Stimulated activated CD8-positive, alpha-beta memory T cell treated with anti-CD3 and anti-CD28 coated beads, Interleukin-12 subunit alpha, Interleukin-12 subunit beta, amount 100 ng/mL, for 24 hours (primary cell): Measurements from ENCODE around the gene GPR17.

ENCODE experiments used
- DNase-seq: peaks from one replicate; pipeline ENCODE4 v3.0.0-alpha.2; 2020; ENCODE audit errors: extremely low read depth

Gene GPR17

GRCh38 chr2:127614246-127614645 lies 31.7 kb upstream of the GPR17 start:
- DNase-seq: no peak

- no peak for DNase-seq
Measured at GRCh38 chr2:127614731-127615130, 31.2 kb upstream of the GPR17 start.

- DNase-seq: no peak
Measured at GRCh38 chr2:127615511-127616166, 30.3 kb upstream of the GPR17 start.

GRCh38 chr2:127618551-127619202 lies 27.3 kb upstream of the GPR17 start:
- no peak for DNase-seq

- DNase-seq: no peak
Measured at GRCh38 chr2:127619203-127619590, 26.8 kb upstream of the GPR17 start.

GRCh38 chr2:127619877-127620705 lies 25.9 kb upstream of the GPR17 start:
- no peak for DNase-seq

- DNase-seq: no peak
Measured at GRCh38 chr2:127620866-127621265, 25.1 kb upstream of the GPR17 start.

- no peak for DNase-seq
Measured at GRCh38 chr2:127621981-127622431, 23.9 kb upstream of the GPR17 start.

- DNase-seq: no peak
Measured at GRCh38 chr2:127622561-127623387, 23.2 kb upstream of the GPR17 start.

GRCh38 chr2:127623388-127624319 lies 22.3 kb upstream of the GPR17 start:
- DNase-seq: no peak

GRCh38 chr2:127624320-127624755 lies 21.6 kb upstream of the GPR17 start:
- no peak for DNase-seq

- no peak for DNase-seq
Measured at GRCh38 chr2:127624756-127625571, 21.0 kb upstream of the GPR17 start.

GRCh38 chr2:127625572-127625951 lies 20.4 kb upstream of the GPR17 start:
- DNase-seq: no peak

GRCh38 chr2:127626175-127626574 lies 19.8 kb upstream of the GPR17 start:
- DNase-seq: no peak

- no peak for DNase-seq
Measured at GRCh38 chr2:127626917-127627739, 18.8 kb upstream of the GPR17 start.

GRCh38 chr2:127627740-127628571 lies 18.0 kb upstream of the GPR17 start:
- no peak for DNase-seq

GRCh38 chr2:127628767-127629614 lies 17.0 kb upstream of the GPR17 start:
- DNase-seq: no peak
